Tibial nerve (tissue), 4 donors: ENCODE results near the gene TBCD. TPM values are rescaled to one million over a fixed set of nuclear protein-coding genes. Genes with fewer than 3 reads are reported as not detected.

ENCODE experiments used
- DNase-seq, 2 donors: peaks; one replicate each; pipeline ENCODE4 v3.0.0-alpha.2; 2019; ENCODE audit warnings: low spot score in 2 of 2
- H3K27ac ChIP-seq, 4 donors: fragments of 200-600 bp; sonication (generic) in 3 of 4; one replicate each; pipeline ENCODE4 v1.5.1; 2017 to 2019; ENCODE audit warnings: mild to moderate bottlenecking in 1 of 4
- H3K27me3 ChIP-seq, 2 donors: fragments of 200-600 bp; sonication (generic) in 1 of 2; one replicate each; pipeline versions ENCODE4 v1.5.1 to v1.6.0; 2017 to 2019
- H3K36me3 ChIP-seq, 3 donors: fragments of 200-600 bp; sonication (generic); one replicate each; pipeline ENCODE4 v1.5.1; 2018 to 2019
- H3K4me1 ChIP-seq, 4 donors: fragments of 200-600 bp; sonication (generic) in 3 of 4; one replicate each; pipeline ENCODE4 v1.5.1; 2017 to 2019
- H3K4me3 ChIP-seq, 4 donors: fragments of 200-600 bp; sonication (generic) in 3 of 4; one replicate each; pipeline ENCODE4 v1.5.1; 2017 to 2019; ENCODE audit warnings: mild to moderate bottlenecking in 1 of 4, moderate library complexity in 1 of 4
- H3K9me3 ChIP-seq, 4 donors: fragments of 200-600 bp; sonication (generic) in 3 of 4; one replicate each; pipeline ENCODE4 v1.5.1; 2017 to 2019
- CTCF ChIP-seq, 5 experiments: fragments of 200-600 bp in 3 of 5; fragments of 450-650 bp in 2 of 5; sonication (generic) in 3 of 5; IDR thresholded peaks; one replicate each; pipeline ENCODE4 v1.5.1; 2016 to 2019; ENCODE audit warnings: antibody characterized with exemption in 5 of 5, mild to moderate bottlenecking in 3 of 5, moderate library complexity in 2 of 5
- EP300 ChIP-seq, 2 donors: sonication (generic); formaldehyde crosslinking; IDR thresholded peaks; one replicate each; pipeline ENCODE4 v1.6.1; 2017; ENCODE audit warnings: antibody characterized with exemption in 2 of 2, mild to moderate bottlenecking in 1 of 2
- POLR2A ChIP-seq, 2 donors: fragments of 450-650 bp; IDR thresholded peaks; one replicate each; pipeline ENCODE4 v1.6.1; 2017; ENCODE audit warnings: antibody characterized with exemption in 2 of 2, mild to moderate bottlenecking in 2 of 2, moderate library complexity in 2 of 2
- WGBS, 2 donors: methylation state at CpG; one replicate each; pipeline ENCODE4 v1.1.5; 2018; 5-methylcytosine and 5-hydroxymethylcytosine counted together
- total RNA-seq, 4 donors: library from RNA; depleted of rRNA; stranded (reverse); fragments of >200 nt; gene quantifications; one replicate each; pipeline ENCODE4 v1.1.0, GENCODE V29; 2016

TBCD gene
- total RNA-seq, 4 donors from 2014 or later: 42.6 to 115 (median 87.9) TPM

GRCh38 chr17:82748756-82749155 is 3.1 kb upstream of the TBCD start:
- H3K9me3 ChIP-seq: peaks cover 0 to 30% (median 0%) of the 10 kb centered on the region in 4 donors
- no peak overlapping the region for H3K27ac ChIP-seq
- H3K27me3 ChIP-seq: no peaks in the 10 kb centered on the region
- peaks cover 0 to 42% (median 0%) of the 10 kb centered on the region in 3 donors for H3K36me3 ChIP-seq
- no peak for TF ChIP-seq EP300 (IDR thresholded peaks at IDR 0.05)
- 93 to 96% methylated on average over 16 of the region's 16 CpGs for WGBS, 2 donors
- DNase-seq: no peak
- H3K4me3 ChIP-seq: no peak overlapping the region
- H3K4me1 ChIP-seq: peaks cover 0 to 17% (median 10%) of the 10 kb centered on the region in 4 donors

- 70 to 80% methylated on average over 29 to 38 of the region's 40 CpGs for WGBS, 2 donors
- no peak for DNase-seq
- peak overlapping the region in 1 of 4 donors; percentile 70 for H3K27ac ChIP-seq
These were observed 1.5 kb upstream of the TBCD start for GRCh38 chr17:82750241-82750908.

GRCh38 chr17:82751171-82751570 is 694 bp upstream of the TBCD start:
- peaks cover 0 to 22% (median 0%) of the 10 kb centered on the region in 4 donors for H3K9me3 ChIP-seq
- peak overlapping the region; percentile 76 to 94 (median 82) for H3K27ac ChIP-seq
- no peaks in the 10 kb centered on the region for H3K27me3 ChIP-seq
- 4% methylated on average over 10 of the region's 56 CpGs; no CpG with 5 or more reads in 1 of the 2 donors for WGBS, 2 donors
- peaks cover 0 to 33% (median 10%) of the 10 kb centered on the region in 4 donors for H3K4me1 ChIP-seq
- no peak for DNase-seq
- peaks cover 0 to 28% (median 0%) of the 10 kb centered on the region in 3 donors for H3K36me3 ChIP-seq
- TF ChIP-seq CTCF (IDR thresholded peaks at IDR 0.05) (no peak), POLR2A (IDR thresholded peaks at IDR 0.05) (peak in 1 of 2 donors; percentile 52)
- H3K4me3 ChIP-seq: peak overlapping the region; percentile 33 to 97 (median 57)

More at GRCh38 chr17:82750241-82750908, 1.5 kb upstream of the TBCD start:
- no peak for TF ChIP-seq POLR2A (IDR thresholded peaks at IDR 0.05)
- TF ChIP-seq CTCF (IDR thresholded peaks at IDR 0.05): no peak
- no peak for TF ChIP-seq EP300 (IDR thresholded peaks at IDR 0.05)
- Histone ChIP-seq H3K36me3 (peaks cover 0 to 36% (median 0%) of the 10 kb centered on the region in 3 donors), H3K4me1 (peaks cover 0 to 33% (median 10%) of the 10 kb centered on the region in 4 donors), H3K27me3 (no peaks in the 10 kb centered on the region), H3K4me3 (no peak overlapping the region), H3K9me3 (peaks cover 0 to 30% (median 0%) of the 10 kb centered on the region in 4 donors)

- peaks cover 0 to 8% (median 0%) of the 10 kb centered on the region in 4 donors for H3K9me3 ChIP-seq
- H3K4me3 ChIP-seq: peak overlapping the region; percentile 58 to 97 (median 79)
- TF ChIP-seq CTCF (IDR thresholded peaks at IDR 0.05): no peak
- TF ChIP-seq EP300 (IDR thresholded peaks at IDR 0.05): no peak
- TF ChIP-seq POLR2A (IDR thresholded peaks at IDR 0.05): no peak
- H3K36me3 ChIP-seq: peaks cover 0 to 13% (median 0%) of the 10 kb centered on the region in 3 donors
- peaks cover 0 to 33% (median 10%) of the 10 kb centered on the region in 4 donors for H3K4me1 ChIP-seq
- H3K27ac ChIP-seq: peak overlapping the region; percentile 78 to 94 (median 82)
- DNase-seq: no peak
- H3K27me3 ChIP-seq: no peaks in the 10 kb centered on the region
- WGBS, 2 donors: 1 to 2% methylated on average over 55 to 57 of the region's 72 CpGs
These were observed 721 bp downstream of the TBCD start for GRCh38 chr17:82752371-82753200.

- no peak for DNase-seq
- Histone ChIP-seq H3K4me1 (peaks cover 0 to 33% (median 10%) of the 10 kb centered on the region in 4 donors), H3K4me3 (peak overlapping the region in 3 of 4 donors; percentile 58 to 97 (median 97)), H3K36me3 (peaks cover 0 to 11% (median 0%) of the 10 kb centered on the region in 3 donors), H3K27ac (peak overlapping the region in 3 of 4 donors; percentile 5 to 94 (median 84)), H3K9me3 (peaks cover 0 to 3% (median 0%) of the 10 kb centered on the region in 4 donors), H3K27me3 (no peaks in the 10 kb centered on the region)
- no peak for TF ChIP-seq EP300 (IDR thresholded peaks at IDR 0.05)
- TF ChIP-seq CTCF (IDR thresholded peaks at IDR 0.05): no peak
- TF ChIP-seq POLR2A (IDR thresholded peaks at IDR 0.05): no peak
- 34 to 52% methylated on average over 8 of the region's 8 CpGs for whole genome bisulfite sequencing, 2 donors
These were observed 1.3 kb downstream of the TBCD start for GRCh38 chr17:82753201-82753464.
